Left hindlimb (tissue), 1 donor: ENCODE data around the gene GPANK1.

Experiments used
- DNase-seq: peaks from one replicate; pipeline ENCODE4 v3.0.0-alpha.2; 2018

The GPANK1 gene

GRCh38 chr6:31636698-31637596, 27.9 kb downstream of the GPANK1 start:
- no peak for DNase-seq

GRCh38 chr6:31634969-31635575, 29.7 kb downstream of the GPANK1 start:
- no peak for DNase-seq

- DNase-seq: no peak
Observed at GRCh38 chr6:31634131-31634530, 30.7 kb downstream of the GPANK1 start.

GRCh38 chr6:31633447-31633846, 31.4 kb downstream of the GPANK1 start:
- no peak for DNase-seq

- DNase-seq: no peak
Observed at GRCh38 chr6:31632279-31632946, 32.4 kb downstream of the GPANK1 start.

- DNase-seq: no peak
Observed at GRCh38 chr6:31631681-31632278, 33.0 kb downstream of the GPANK1 start.

- DNase-seq: no peak
Observed at GRCh38 chr6:31631209-31631608, 33.6 kb downstream of the GPANK1 start.

- DNase-seq: no peak
Observed at GRCh38 chr6:31630177-31630934, 34.4 kb downstream of the GPANK1 start.

GRCh38 chr6:31629014-31629413, 35.8 kb downstream of the GPANK1 start:
- DNase-seq: no peak

- DNase-seq: no peak
Observed at GRCh38 chr6:31627690-31628287, 37.0 kb downstream of the GPANK1 start.

- no peak for DNase-seq
Observed at GRCh38 chr6:31626952-31627351, 37.8 kb downstream of the GPANK1 start.

- DNase-seq: no peak
Observed at GRCh38 chr6:31624070-31624469, 40.7 kb downstream of the GPANK1 start.

- DNase-seq: no peak
Observed at GRCh38 chr6:31622684-31623091, 42.1 kb downstream of the GPANK1 start.

- DNase-seq: no peak
Observed at GRCh38 chr6:31621991-31622390, 42.8 kb downstream of the GPANK1 start.

- no peak for DNase-seq
Observed at GRCh38 chr6:31621320-31621939, 43.4 kb downstream of the GPANK1 start.

- DNase-seq: no peak
Observed at GRCh38 chr6:31620586-31621319, 44.0 kb downstream of the GPANK1 start, which contains the start of gene PRRC2A. Gene PRRC2A (plus strand): TSS chr6:31620715. CDS start chr6:31622790, 2,075 bp downstream.

GRCh38 chr6:31619805-31620585, 44.8 kb downstream of the GPANK1 start:
- DNase-seq: peak; percentile 99

- DNase-seq: no peak
Observed at GRCh38 chr6:31617010-31617409, 47.8 kb downstream of the GPANK1 start.

GRCh38 chr6:31615748-31616147, 49.0 kb downstream of the GPANK1 start:
- no peak for DNase-seq
